Fibroblast of lung (primary cell): Measurements from ENCODE around the gene C1QTNF9. TPM values are rescaled to one million over a fixed set of nuclear protein-coding genes. Genes with fewer than 3 reads are reported as not detected.
A peak's percentile ranks its signal among the peaks of the same experiment; 100 is the strongest.

Experiments
- DNase-seq, 2 donors: peaks; one replicate each; pipeline versions ENCODE4 v3.0.0 to v3.0.0-alpha.2; 2010; ENCODE audit warnings: low read depth in 2 of 2
- H2AFZ ChIP-seq: 2 replicates; pipeline ENCODE4 v1.5.1; 2012; ENCODE audit warnings: low read length, control low read depth, inconsistent platforms
- H3K27ac ChIP-seq: 2 replicates; pipeline ENCODE4 v1.5.1; 2011; ENCODE audit warnings: low read length, control low read depth; ENCODE audit not compliant: insufficient read depth
- H3K27me3 ChIP-seq: 2 replicates; pipeline ENCODE4 v1.5.1; 2011; ENCODE audit warnings: mild to moderate bottlenecking, low read length; ENCODE audit not compliant: control insufficient read depth, insufficient read depth
- H3K36me3 ChIP-seq: 2 replicates; pipeline ENCODE4 v1.5.1; 2011; ENCODE audit warnings: low read length; ENCODE audit not compliant: control insufficient read depth, insufficient read depth
- H3K4me1 ChIP-seq: 2 replicates; pipeline ENCODE4 v1.5.1; 2011; ENCODE audit warnings: low read length; ENCODE audit not compliant: control insufficient read depth, insufficient read depth; ENCODE audit errors: extremely low read depth
- H3K4me2 ChIP-seq: 2 replicates; pipeline ENCODE4 v1.5.1; 2011; ENCODE audit warnings: low read length, control low read depth; ENCODE audit not compliant: insufficient read depth; ENCODE audit errors: extremely low read depth
- H3K4me3 ChIP-seq, 4 experiments: fragments of 200-600 bp in 1 of 4; sonication (generic) in 1 of 4; replicated peaks in 1 of 4; 2 replicates each; pipeline ENCODE4 v1.5.1; 2011 to 2016; ENCODE audit warnings: low read length in 4 of 4, low read depth in 3 of 4, mild to moderate bottlenecking in 3 of 4, control low read depth in 2 of 4, inconsistent platforms in 1 of 4, mixed read lengths in 1 of 4; ENCODE audit not compliant: insufficient read depth in 1 of 4; ENCODE audit errors: control extremely low read depth in 1 of 4
- H3K79me2 ChIP-seq: 2 replicates; pipeline ENCODE4 v1.5.1; 2012; ENCODE audit warnings: mild to moderate bottlenecking, low read length, inconsistent platforms; ENCODE audit not compliant: control insufficient read depth, insufficient read depth
- H3K9ac ChIP-seq: 2 replicates; pipeline ENCODE4 v1.5.1; 2011; ENCODE audit warnings: mild to moderate bottlenecking, low read length, control low read depth; ENCODE audit not compliant: insufficient read depth
- H3K9me3 ChIP-seq: 2 replicates; pipeline ENCODE4 v1.5.1; 2012; ENCODE audit warnings: low read depth, low read length; ENCODE audit not compliant: control insufficient read depth, insufficient read depth
- H4K20me1 ChIP-seq: 2 replicates; pipeline ENCODE4 v1.5.1; 2011; ENCODE audit warnings: low read length; ENCODE audit not compliant: control insufficient read depth, insufficient read depth; ENCODE audit errors: extremely low read depth
- CTCF ChIP-seq, 2 donors: IDR thresholded peaks in 1 of 2; conservative IDR thresholded peaks in 1 of 2; 1 replicate in 1 of 2; 2 replicates in 1 of 2; pipeline ENCODE4 v1.5.1; 2011 to 2012; ENCODE audit warnings: low read length in 2 of 2, control low read depth in 1 of 2, inconsistent platforms in 1 of 2, low read depth in 1 of 2, mild to moderate bottlenecking in 1 of 2
- EZH2 ChIP-seq: IDR thresholded peaks from 2 replicates; pipeline ENCODE4 v1.5.1; 2012; ENCODE audit warnings: low read length, control low read depth, mild to moderate bottlenecking; ENCODE audit errors: missing control alignments
- polyA plus RNA-seq, 2 donors: library from polyadenylated mRNA; depleted of rRNA in 1 of 2; stranded (reverse) in 1 of 2; unstranded in 1 of 2; fragments of >200 nt; gene quantifications; 2 replicates each; pipeline ENCODE4 v1.2.1, GENCODE V29; 2011 to 2012; ENCODE audit warnings: missing spikeins in 1 of 2
- total RNA-seq: library from RNA; depleted of rRNA; stranded (reverse); fragments of >200 nt; gene quantifications from 2 replicates; pipeline ENCODE4 v1.2.1, GENCODE V29; 2014

Gene C1QTNF9
- total and polyA plus RNA-seq, 2 donors (not counting 1 experiment from before 2014, with no cell fraction given): 0.51 TPM; not detected in 1

DNA sequence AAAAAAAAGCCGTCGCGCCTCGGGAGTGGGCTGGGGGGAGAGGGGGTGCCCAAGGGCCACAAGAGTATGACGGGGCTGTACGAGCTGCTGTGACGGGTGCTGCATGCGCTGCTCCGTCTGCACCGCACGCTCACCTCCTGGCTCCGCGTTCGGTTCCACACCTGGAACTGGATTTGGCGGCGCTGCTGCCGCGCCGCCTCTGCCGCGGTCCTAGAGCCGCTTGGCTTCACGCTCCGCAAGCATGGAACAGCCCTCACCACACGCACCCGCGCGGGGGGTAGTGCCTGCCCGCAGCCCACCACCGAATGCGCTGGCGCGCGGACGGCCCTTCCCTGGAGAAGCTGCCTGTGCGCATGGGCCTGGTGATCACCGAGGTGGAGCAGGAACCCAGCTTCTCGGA is 18.8 kb downstream of the C1QTNF9 start:
- H3K79me2 ChIP-seq: no peaks in the 10 kb centered on the region
- H3K27ac ChIP-seq: no peak overlapping the region
- no peak overlapping the region for H3K4me3 ChIP-seq
- no peaks in the 10 kb centered on the region for H3K9me3 ChIP-seq
- DNase-seq: no peak
- no peaks in the 10 kb centered on the region for H4K20me1 ChIP-seq
- H3K4me1 ChIP-seq: no peaks in the 10 kb centered on the region
- no peak overlapping the region for H2AFZ ChIP-seq
- TF ChIP-seq CTCF (conservative IDR thresholded peaks at IDR 0.05 in 1 of 2, IDR thresholded peaks at IDR 0.05 in 1 of 2; ENCODE audit: low read depth in 1 of 2, low read length in 2 of 2): no peak
- no peak for TF ChIP-seq EZH2
- no peak overlapping the region for H3K9ac ChIP-seq
- H3K4me2 ChIP-seq: peak overlapping the region; percentile 13
- no peaks in the 10 kb centered on the region for H3K36me3 ChIP-seq
- no peaks in the 10 kb centered on the region for H3K27me3 ChIP-seq

DNA sequence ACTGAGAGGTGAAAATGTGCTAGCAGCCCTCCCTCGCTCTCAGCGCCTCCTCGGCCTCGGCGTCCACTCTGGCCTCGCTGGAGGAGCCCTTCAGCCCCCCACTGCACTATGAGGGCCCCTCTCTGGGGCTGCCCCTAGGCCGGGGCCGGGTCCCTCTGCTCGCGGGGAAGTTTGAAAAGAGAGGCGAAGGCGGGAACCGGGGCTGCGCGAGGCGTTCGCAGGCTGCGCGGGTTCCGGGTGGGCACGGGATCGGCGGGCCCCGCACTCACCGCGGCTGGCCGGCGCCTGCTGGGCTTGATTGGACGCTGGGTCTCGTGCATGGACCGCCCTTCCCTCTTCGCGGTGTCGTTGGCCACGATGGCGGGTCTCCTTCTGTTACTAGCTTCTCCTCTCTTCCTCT is 29.3 kb downstream of the C1QTNF9 start:
- no peak overlapping the region for H3K9ac ChIP-seq
- no peak for DNase-seq
- no peaks in the 10 kb centered on the region for H4K20me1 ChIP-seq
- no peak for TF ChIP-seq CTCF (conservative IDR thresholded peaks at IDR 0.05 in 1 of 2, IDR thresholded peaks at IDR 0.05 in 1 of 2; ENCODE audit: low read depth in 1 of 2, low read length in 2 of 2)
- TF ChIP-seq EZH2: no peak
- no peak overlapping the region for H3K4me2 ChIP-seq
- H3K9me3 ChIP-seq: no peaks in the 10 kb centered on the region
- no peak overlapping the region for H3K4me3 ChIP-seq
- no peak overlapping the region for H2AFZ ChIP-seq
- H3K79me2 ChIP-seq: no peaks in the 10 kb centered on the region
- no peaks in the 10 kb centered on the region for H3K27me3 ChIP-seq
- H3K36me3 ChIP-seq: no peaks in the 10 kb centered on the region
- no peak overlapping the region for H3K27ac ChIP-seq
- no peaks in the 10 kb centered on the region for H3K4me1 ChIP-seq

DNA sequence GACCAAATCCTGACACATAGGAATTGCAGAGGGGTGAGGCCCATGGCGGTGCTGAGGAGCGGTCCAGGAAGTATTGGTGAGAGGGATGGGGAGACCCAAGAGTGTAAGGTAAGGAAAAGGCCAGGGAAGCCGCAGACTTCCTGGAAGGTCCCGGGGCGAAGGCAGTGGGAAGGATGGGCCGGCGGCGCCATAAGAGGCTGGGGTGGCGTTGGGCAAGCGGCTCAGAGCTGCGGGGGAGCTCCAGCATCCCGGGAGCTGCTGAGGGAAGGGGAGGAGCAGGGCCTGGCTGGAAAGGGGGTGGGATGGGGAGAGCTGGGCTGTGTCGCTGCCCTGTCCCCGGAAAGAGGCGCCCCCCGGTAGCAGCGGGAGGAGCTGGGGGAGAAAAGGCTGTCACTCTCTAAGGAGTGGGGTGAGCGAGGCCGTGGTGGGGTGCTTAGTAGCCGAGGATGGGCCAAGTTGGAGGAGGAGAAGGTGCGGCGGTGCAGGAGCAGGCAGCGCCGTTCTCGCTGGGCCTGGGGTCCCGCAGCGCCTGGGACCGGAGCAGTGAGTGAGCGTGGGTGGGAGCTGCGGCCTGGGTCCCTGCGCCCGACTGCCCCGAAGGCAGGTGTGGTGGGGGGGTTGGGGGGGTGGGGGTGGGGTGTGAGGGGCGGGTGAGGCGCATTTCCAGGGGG is 30.7 kb downstream of the C1QTNF9 start:
- Histone ChIP-seq H3K36me3 (no peaks in the 10 kb centered on the region), H3K4me1 (no peaks in the 10 kb centered on the region), H3K9me3 (no peaks in the 10 kb centered on the region), H4K20me1 (no peaks in the 10 kb centered on the region), H3K27me3 (no peaks in the 10 kb centered on the region), H3K4me2 (no peak overlapping the region), H3K4me3 (no peak overlapping the region), H3K79me2 (no peaks in the 10 kb centered on the region), H3K27ac (no peak overlapping the region), H3K9ac (no peak overlapping the region), H2AFZ (no peak overlapping the region)
- no peak for DNase-seq
- TF ChIP-seq CTCF (conservative IDR thresholded peaks at IDR 0.05 in 1 of 2, IDR thresholded peaks at IDR 0.05 in 1 of 2; ENCODE audit: low read depth in 1 of 2, low read length in 2 of 2): no peak
- no peak for TF ChIP-seq EZH2
